GM10266 (cell line): ENCODE measurements around the gene RPS25.

Experiments
- DNase-seq: peaks from one replicate; pipeline ENCODE4 v3.0.0; 2012; ENCODE audit errors: extremely low spot score
- TF ChIP-seq, protein P1 (sequence below): IDR thresholded peaks from 2 replicates; pipeline ENCODE4 v1.5.1; 2012; ENCODE audit warnings: mild to moderate bottlenecking, low read depth; ENCODE audit not compliant: control insufficient read depth, insufficient read depth; ENCODE audit errors: missing control alignments

RPS25 gene

DNA sequence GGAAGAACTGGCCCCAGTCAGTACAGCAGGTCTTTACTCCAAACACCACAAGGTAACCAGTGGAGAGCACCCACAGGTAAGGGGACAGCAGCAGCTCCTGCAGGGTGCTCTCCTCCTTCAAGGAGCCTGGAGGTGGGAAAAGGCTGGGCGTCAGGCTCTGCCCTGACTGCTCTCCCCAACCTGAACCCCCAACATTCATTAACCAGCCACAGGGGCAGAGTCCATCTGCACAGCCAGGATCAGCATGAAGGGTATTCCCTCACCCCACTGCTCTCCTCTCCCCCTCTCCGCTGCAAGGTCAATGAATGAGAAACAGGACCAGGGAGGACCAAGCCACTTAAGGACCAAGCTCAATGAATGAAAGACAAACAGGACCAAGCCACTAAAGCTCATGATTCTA is 8.8 kb upstream of the RPS25 start:
- peak; percentile 3 for DNase-seq
- TF ChIP-seq, protein P1, sequence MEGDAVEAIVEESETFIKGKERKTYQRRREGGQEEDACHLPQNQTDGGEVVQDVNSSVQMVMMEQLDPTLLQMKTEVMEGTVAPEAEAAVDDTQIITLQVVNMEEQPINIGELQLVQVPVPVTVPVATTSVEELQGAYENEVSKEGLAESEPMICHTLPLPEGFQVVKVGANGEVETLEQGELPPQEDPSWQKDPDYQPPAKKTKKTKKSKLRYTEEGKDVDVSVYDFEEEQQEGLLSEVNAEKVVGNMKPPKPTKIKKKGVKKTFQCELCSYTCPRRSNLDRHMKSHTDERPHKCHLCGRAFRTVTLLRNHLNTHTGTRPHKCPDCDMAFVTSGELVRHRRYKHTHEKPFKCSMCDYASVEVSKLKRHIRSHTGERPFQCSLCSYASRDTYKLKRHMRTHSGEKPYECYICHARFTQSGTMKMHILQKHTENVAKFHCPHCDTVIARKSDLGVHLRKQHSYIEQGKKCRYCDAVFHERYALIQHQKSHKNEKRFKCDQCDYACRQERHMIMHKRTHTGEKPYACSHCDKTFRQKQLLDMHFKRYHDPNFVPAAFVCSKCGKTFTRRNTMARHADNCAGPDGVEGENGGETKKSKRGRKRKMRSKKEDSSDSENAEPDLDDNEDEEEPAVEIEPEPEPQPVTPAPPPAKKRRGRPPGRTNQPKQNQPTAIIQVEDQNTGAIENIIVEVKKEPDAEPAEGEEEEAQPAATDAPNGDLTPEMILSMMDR, result no peak

DNA sequence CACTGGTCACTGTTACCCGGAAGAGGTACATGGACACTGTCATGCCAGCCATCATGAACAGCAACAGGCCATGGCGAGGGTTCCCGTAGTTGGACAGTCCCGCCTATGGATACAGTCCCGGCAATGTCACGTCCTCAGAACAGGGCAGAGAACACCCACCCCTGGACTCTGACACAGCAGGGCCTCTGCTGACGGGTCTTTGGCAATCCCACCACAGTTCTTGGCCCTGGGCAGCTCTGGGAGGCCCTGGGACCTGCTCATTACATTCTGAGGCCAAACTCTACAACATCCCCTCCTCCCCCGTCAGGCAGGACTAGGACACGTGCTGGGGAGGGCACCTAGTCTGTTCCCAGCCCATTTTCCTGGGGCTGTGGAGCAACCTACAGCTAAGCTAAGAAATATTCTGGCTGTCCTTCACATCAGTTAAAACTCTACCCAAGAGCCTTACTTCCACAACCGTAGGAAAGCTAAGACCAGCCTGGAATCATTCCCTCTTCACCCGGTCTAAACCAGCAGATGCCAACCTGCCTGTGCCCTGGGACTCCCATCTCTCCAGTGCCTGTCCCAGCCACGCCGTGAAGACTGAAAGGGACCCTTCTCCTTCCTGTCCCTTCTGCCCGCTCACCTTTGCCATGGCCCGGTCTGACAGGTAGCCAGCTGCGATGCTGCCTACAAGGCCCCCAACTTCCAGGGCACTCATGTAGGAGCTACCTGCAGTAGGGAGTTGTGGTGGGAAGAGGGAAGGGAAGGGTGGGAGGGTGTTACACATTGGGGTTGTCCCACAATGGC is 8.0 kb upstream of the RPS25 start:
- TF ChIP-seq, protein P1, result no peak
- no peak for DNase-seq

- TF ChIP-seq, protein P1, result no peak
- no peak for DNase-seq
Observed at GRCh38 chr11:119025541-119025940, 7.4 kb upstream of the RPS25 start.

GRCh38 chr11:119025099-119025473 is 6.9 kb upstream of the RPS25 start:
- TF ChIP-seq, protein P1, result no peak
- no peak for DNase-seq

DNA sequence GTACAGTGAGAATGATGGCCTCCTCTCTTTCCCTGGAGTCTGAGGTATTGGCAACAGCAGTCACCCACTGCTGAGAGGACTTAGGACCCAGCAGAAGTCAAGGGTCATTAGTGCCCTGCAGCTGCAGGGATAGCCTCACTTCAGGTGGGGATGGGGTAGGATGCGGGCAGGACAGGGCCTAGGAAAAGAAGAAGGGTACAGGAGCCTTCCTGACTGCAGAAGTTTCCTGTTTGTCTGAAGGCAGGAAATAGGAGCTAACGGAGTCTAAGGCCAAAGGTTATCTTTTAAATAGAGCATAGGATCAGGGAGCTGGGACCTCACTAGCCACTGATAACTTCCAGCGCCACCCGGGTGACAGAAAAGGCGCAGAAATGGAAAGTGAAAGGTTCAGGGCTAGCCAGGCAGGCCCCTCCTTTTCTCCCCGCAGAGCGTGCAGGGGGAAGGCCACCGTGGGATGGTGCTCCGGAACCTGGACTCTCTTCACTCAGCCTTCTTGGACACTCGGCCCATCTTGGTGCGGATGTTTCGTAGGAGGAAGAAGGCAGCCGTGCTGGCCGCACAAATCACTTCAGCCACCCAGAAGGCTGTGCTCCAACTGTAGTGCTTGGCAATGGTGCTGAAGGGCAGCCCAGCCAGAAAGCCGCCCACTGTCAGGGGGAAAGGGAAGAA is 6.4 kb upstream of the RPS25 start:
- TF ChIP-seq, protein P1, result no peak
- DNase-seq, result no peak

GRCh38 chr11:119023741-119024140 is 5.6 kb upstream of the RPS25 start:
- DNase-seq, result no peak
- TF ChIP-seq, protein P1, result no peak

- no peak for DNase-seq
- TF ChIP-seq, protein P1, result no peak
Observed at GRCh38 chr11:119021631-119022030, 3.5 kb upstream of the RPS25 start.
